H1 (cell line): ENCODE results near the gene GAP43.

ENCODE experiments used
- ASH2L ChIP-seq: fragments of 200-600, 300-600 bp; sonication (generic); IDR thresholded peaks from one replicate; pipeline ENCODE4 v1.7.1; 2017; ENCODE audit warnings: low read length
- CTCF ChIP-seq, 3 experiments: IDR thresholded peaks; 1 replicate in 2 of 3; 2 replicates in 1 of 3; pipeline versions ENCODE4 v1.5.1 to v1.6.1; 2011; ENCODE audit warnings: low read length in 3 of 3, mild to moderate bottlenecking in 3 of 3, inconsistent platforms in 2 of 3, low read depth in 1 of 3, moderate library complexity in 1 of 3; ENCODE audit not compliant: insufficient read depth in 1 of 3; ENCODE audit errors: control extremely low read depth in 1 of 3
- EZH2 ChIP-seq: fragments of 200-600 bp; sonication (generic); IDR thresholded peaks from 2 replicates; pipeline ENCODE4 v1.7.1; 2012; ENCODE audit warnings: low read depth, mild to moderate bottlenecking, moderate library complexity, low read length, inconsistent platforms; ENCODE audit not compliant: severe bottlenecking
- POLR2A ChIP-seq, 2 experiments: IDR thresholded peaks; 1 replicate in 1 of 2; 2 replicates in 1 of 2; pipeline ENCODE4 v1.6.1; 2011; ENCODE audit warnings: low read depth in 2 of 2, low read length in 2 of 2, mild to moderate bottlenecking in 2 of 2; ENCODE audit errors: control extremely low read depth in 1 of 2
- RAD21 ChIP-seq, 2 experiments: IDR thresholded peaks in 1 of 2; conservative IDR thresholded peaks in 1 of 2; 2 replicates each; pipeline ENCODE4 v1.6.1; 2011; ENCODE audit warnings: low read depth in 2 of 2, low read length in 2 of 2, improper control_type of control experiment in 1 of 2, inconsistent platforms in 1 of 2, mild to moderate bottlenecking in 1 of 2, moderate library complexity in 1 of 2
- RFX5 ChIP-seq: IDR thresholded peaks from 2 replicates; pipeline ENCODE4 v1.6.1; 2011; ENCODE audit warnings: low read depth, low read length, improper control_type of control experiment, borderline replicate concordance
- SP1 ChIP-seq: IDR thresholded peaks from 2 replicates; pipeline ENCODE4 v1.6.1; 2011; ENCODE audit warnings: low read depth, low read length
- SUZ12 ChIP-seq: fragments of 200-600 bp; sonication (generic); IDR thresholded peaks from 2 replicates; pipeline ENCODE4 v1.6.1; 2012; ENCODE audit warnings: mild to moderate bottlenecking, inconsistent platforms, low read length, moderate library complexity, mixed read lengths
- TAF1 ChIP-seq: IDR thresholded peaks from 2 replicates; pipeline ENCODE4 v1.6.1; 2011; ENCODE audit warnings: mild to moderate bottlenecking, low read depth, low read length
- USF2 ChIP-seq: IDR thresholded peaks from 2 replicates; pipeline ENCODE4 v1.6.1; 2011; ENCODE audit warnings: low read length, improper control_type of control experiment

- TF ChIP-seq CTCF (IDR thresholded peaks at IDR 0.05; ENCODE audit: control extremely low read depth in 1 of 3, insufficient read depth in 1 of 3, low read depth in 1 of 3, low read length in 3 of 3): no peak
- TF ChIP-seq USF2: no peak
- no peak for TF ChIP-seq EZH2
- TF ChIP-seq ASH2L: no peak
- no peak for TF ChIP-seq POLR2A (IDR thresholded peaks at IDR 0.05; ENCODE audit: control extremely low read depth in 1 of 2, low read depth in 2 of 2, low read length in 2 of 2)
- TF ChIP-seq SP1: no peak
- no peak for TF ChIP-seq RAD21 (IDR thresholded peaks at IDR 0.05 in 1 of 2, conservative IDR thresholded peaks at IDR 0.05 in 1 of 2; ENCODE audit: low read depth in 2 of 2, low read length in 2 of 2)
- TF ChIP-seq SUZ12: no peak
- TF ChIP-seq TAF1: no peak
- TF ChIP-seq RFX5: no peak
Measured at GRCh38 chr3:115663414-115663813, 40.1 kb downstream of the GAP43 start.
